ENCODE data around the gene OMP. TPM values are rescaled to one million over a fixed set of nuclear protein-coding genes. Genes with fewer than 3 reads are reported as not detected.

The OMP gene
- polyA plus RNA-seq, 3 donors = not detected

DNA sequence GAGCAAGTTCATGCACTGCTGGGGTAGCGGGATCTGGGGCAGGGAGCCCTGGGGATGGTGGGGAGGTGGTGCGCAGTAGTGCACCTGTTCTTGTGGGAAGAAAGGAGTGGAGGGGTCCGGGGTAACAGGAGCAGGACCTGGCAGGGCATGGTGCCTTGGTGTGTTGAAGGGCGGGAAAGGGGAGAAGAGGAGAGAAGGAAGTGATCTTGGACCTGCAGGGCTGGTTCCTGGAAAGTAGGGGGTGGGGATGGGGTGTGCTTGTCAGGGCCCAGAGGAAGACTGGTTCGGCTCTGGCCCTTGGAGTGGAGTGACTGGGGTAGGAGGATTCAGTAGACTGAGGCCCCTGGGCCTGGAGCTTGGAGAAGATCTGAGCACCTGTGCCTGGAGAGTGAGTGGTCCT lies 46.7 kb upstream of the OMP start:
- no peaks in the 10 kb centered on the region for H4K20me1 ChIP-seq (ENCODE audit: insufficient read depth, low read length)
- H3K27me3 ChIP-seq (ENCODE audit: control insufficient read depth in 2 of 2, insufficient read depth in 2 of 2, low read length in 2 of 2) = no peaks in the 10 kb centered on the region
- TF ChIP-seq, protein P1, sequence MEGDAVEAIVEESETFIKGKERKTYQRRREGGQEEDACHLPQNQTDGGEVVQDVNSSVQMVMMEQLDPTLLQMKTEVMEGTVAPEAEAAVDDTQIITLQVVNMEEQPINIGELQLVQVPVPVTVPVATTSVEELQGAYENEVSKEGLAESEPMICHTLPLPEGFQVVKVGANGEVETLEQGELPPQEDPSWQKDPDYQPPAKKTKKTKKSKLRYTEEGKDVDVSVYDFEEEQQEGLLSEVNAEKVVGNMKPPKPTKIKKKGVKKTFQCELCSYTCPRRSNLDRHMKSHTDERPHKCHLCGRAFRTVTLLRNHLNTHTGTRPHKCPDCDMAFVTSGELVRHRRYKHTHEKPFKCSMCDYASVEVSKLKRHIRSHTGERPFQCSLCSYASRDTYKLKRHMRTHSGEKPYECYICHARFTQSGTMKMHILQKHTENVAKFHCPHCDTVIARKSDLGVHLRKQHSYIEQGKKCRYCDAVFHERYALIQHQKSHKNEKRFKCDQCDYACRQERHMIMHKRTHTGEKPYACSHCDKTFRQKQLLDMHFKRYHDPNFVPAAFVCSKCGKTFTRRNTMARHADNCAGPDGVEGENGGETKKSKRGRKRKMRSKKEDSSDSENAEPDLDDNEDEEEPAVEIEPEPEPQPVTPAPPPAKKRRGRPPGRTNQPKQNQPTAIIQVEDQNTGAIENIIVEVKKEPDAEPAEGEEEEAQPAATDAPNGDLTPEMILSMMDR (IDR thresholded peaks at IDR 0.05) = no peak
- no peaks in the 10 kb centered on the region for H3K79me2 ChIP-seq (ENCODE audit: insufficient read depth, low read length)
- Mint-ChIP-seq H3K27me3 (ENCODE audit: low read depth in 3 of 3) (peaks cover 6 to 10% (median 10%) of the 10 kb centered on the region in 3 donors), H3K4me3 (no peak overlapping the region), H3K36me3 (no peaks in the 10 kb centered on the region), H3K27ac (no peak overlapping the region), H3K9me3 (peaks cover 16 to 32% (median 26%) of the 10 kb centered on the region in 7 donors), H3K4me1 (no peaks in the 10 kb centered on the region)
- H3K4me1 ChIP-seq (ENCODE audit: control insufficient read depth in 1 of 2, insufficient read depth in 2 of 2, low read length in 2 of 2) = no peaks in the 10 kb centered on the region
- DNase-seq = no peak
- H3K4me2 ChIP-seq (replicated peaks; ENCODE audit: extremely low read depth, low read length, poor library complexity, severe bottlenecking) = no peak overlapping the region
- no peak overlapping the region for H3K27ac ChIP-seq (ENCODE audit: low read depth in 1 of 2, low read length in 2 of 2)
- no peak overlapping the region for H3K4me3 ChIP-seq (replicated peaks in 1 of 3; ENCODE audit: low read depth in 2 of 3, low read length in 3 of 3)
- WGBS (ENCODE audit: insufficient coverage) = 96% methylated on average over 5 of the region's 5 CpGs
- no peak overlapping the region for H3K9ac ChIP-seq (ENCODE audit: insufficient read depth, low read length, poor library complexity, severe bottlenecking)
- peaks cover 20 to 29% of the 10 kb centered on the region in 2 donors for H3K9me3 ChIP-seq (replicated peaks in 1 of 2; ENCODE audit: control insufficient read depth in 1 of 2, insufficient read depth in 1 of 2, low read length in 2 of 2)
- H2AFZ ChIP-seq (ENCODE audit: insufficient read depth, low read depth, low read length, poor library complexity, severe bottlenecking) = no peak overlapping the region
- intact Hi-C loops (cut with micrococcal nuclease) = no loop called here
- H3K36me3 ChIP-seq (replicated peaks in 1 of 2; ENCODE audit: control insufficient read depth in 1 of 2, insufficient read depth in 2 of 2, low read length in 2 of 2) = no peaks in the 10 kb centered on the region

DNA sequence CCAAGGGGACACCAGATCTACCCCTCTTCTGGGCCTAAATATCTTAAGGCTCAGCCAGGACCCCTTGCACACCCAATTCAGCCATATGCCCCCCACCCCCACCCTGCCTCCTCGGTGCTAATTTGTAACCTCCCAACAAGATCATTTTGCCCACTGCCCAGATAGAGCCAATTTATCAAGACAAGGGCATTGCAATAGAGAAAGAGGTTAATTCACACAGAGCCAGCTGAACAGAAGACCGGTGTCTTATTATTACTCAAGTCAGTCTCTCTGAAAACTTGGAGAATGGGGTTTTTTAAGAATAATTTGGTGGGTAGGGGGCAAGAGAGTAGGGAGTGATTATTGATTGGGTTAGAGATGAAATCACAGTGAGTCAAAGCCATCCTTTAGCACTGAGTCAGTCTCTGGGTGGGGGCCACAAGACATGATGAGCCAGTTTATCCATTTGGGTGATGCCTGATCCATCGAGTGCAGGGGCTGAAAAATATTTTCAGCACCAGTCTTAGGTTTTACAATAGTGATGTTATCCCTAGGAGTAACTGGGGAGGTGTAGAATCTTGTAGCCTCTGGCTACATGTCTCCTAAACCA lies 45.7 kb upstream of the OMP start:
- TF ChIP-seq, protein P1 (IDR thresholded peaks at IDR 0.05) = no peak
- DNase-seq = no peak
- H3K36me3 ChIP-seq (replicated peaks in 1 of 2; ENCODE audit: control insufficient read depth in 1 of 2, insufficient read depth in 2 of 2, low read length in 2 of 2) = no peaks in the 10 kb centered on the region
- H3K4me1 Mint-ChIP-seq = no peaks in the 10 kb centered on the region
- H3K4me2 ChIP-seq (replicated peaks; ENCODE audit: extremely low read depth, low read length, poor library complexity, severe bottlenecking) = no peak overlapping the region
- no peaks in the 10 kb centered on the region for H3K36me3 Mint-ChIP-seq
- no peaks in the 10 kb centered on the region for H4K20me1 ChIP-seq (ENCODE audit: insufficient read depth, low read length)
- H3K27ac ChIP-seq (ENCODE audit: low read depth in 1 of 2, low read length in 2 of 2) = no peak overlapping the region
- no peak overlapping the region for H3K27ac Mint-ChIP-seq
- H3K9me3 Mint-ChIP-seq = peaks cover 18 to 41% (median 31%) of the 10 kb centered on the region in 7 donors
- no peak overlapping the region for H3K4me3 ChIP-seq (replicated peaks in 1 of 3; ENCODE audit: low read depth in 2 of 3, low read length in 3 of 3)
- H3K79me2 ChIP-seq (ENCODE audit: insufficient read depth, low read length) = no peaks in the 10 kb centered on the region
- no peaks in the 10 kb centered on the region for H3K27me3 ChIP-seq (ENCODE audit: control insufficient read depth in 2 of 2, insufficient read depth in 2 of 2, low read length in 2 of 2)
- H3K9ac ChIP-seq (ENCODE audit: insufficient read depth, low read length, poor library complexity, severe bottlenecking) = no peak overlapping the region
- H3K9me3 ChIP-seq (replicated peaks in 1 of 2; ENCODE audit: control insufficient read depth in 1 of 2, insufficient read depth in 1 of 2, low read length in 2 of 2) = peaks cover 23 to 30% of the 10 kb centered on the region in 2 donors
- WGBS (ENCODE audit: insufficient coverage) = no CpG with 5 or more reads among the region's 3 CpGs
- no peak overlapping the region for H2AFZ ChIP-seq (ENCODE audit: insufficient read depth, low read depth, low read length, poor library complexity, severe bottlenecking)
- H3K27me3 Mint-ChIP-seq (ENCODE audit: low read depth in 3 of 3) = peaks cover 7 to 10% (median 10%) of the 10 kb centered on the region in 3 donors
- H3K4me3 Mint-ChIP-seq = no peak overlapping the region
- intact Hi-C loops (cut with micrococcal nuclease) = no loop called here
- no peaks in the 10 kb centered on the region for H3K4me1 ChIP-seq (ENCODE audit: control insufficient read depth in 1 of 2, insufficient read depth in 2 of 2, low read length in 2 of 2)
